ENCODE results near the gene SPOCK3.

Gene SPOCK3

DNA sequence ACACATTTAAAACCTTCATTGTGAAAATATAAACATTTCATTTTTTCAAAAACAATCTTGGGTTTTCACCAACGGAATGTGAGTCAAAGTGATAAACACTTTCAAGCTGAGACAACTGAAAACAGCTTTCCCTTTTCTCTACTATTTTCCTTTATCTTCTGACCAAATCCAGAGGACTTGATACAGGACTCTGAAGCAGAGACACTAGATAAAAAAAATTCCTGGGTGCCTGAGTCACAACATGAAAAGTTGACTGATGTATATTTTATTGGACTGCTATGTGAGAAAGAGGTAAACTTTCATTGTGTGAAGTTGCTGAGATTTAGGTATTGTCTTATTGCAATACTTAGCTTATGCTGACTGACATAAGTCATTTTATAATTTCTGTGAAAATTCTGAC, 411.2 kb downstream of the SPOCK3 start:
- TF ChIP-seq CTCF (IDR thresholded peaks at IDR 0.05; ENCODE audit: borderline replicate concordance, insufficient read depth, low read depth, low read length) = no peak
- no peak overlapping the region for H3K4me3 ChIP-seq (ENCODE audit: low read depth, low read length)

DNA sequence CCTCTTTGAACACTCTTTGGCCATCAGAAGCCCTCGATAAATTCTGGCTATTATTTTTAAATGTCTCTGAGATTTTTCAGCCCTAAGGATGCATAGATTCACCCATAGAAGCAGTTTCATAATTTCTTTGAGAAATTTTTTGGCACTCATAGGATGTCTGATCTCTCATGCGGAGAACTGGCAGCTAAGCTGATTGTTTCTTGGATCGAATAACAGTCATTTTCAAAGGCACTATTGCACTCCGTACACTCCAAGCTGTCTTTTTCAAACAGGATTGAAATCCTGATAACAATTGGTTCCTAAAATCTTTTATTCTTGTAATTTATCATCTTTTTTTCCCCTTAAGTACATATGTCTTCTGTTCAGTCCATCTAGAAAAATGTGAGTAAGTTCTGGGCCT, 411.9 kb downstream of the SPOCK3 start:
- no peak for TF ChIP-seq CTCF (IDR thresholded peaks at IDR 0.05; ENCODE audit: borderline replicate concordance, insufficient read depth, low read depth, low read length)
- no peak overlapping the region for H3K4me3 ChIP-seq (ENCODE audit: low read depth, low read length)

- H3K4me3 ChIP-seq (ENCODE audit: low read depth, low read length) = no peak overlapping the region
- TF ChIP-seq CTCF (IDR thresholded peaks at IDR 0.05; ENCODE audit: borderline replicate concordance, insufficient read depth, low read depth, low read length) = no peak
These were observed 417.4 kb downstream of the SPOCK3 start for GRCh38 chr4:166816890-166817289.

DNA sequence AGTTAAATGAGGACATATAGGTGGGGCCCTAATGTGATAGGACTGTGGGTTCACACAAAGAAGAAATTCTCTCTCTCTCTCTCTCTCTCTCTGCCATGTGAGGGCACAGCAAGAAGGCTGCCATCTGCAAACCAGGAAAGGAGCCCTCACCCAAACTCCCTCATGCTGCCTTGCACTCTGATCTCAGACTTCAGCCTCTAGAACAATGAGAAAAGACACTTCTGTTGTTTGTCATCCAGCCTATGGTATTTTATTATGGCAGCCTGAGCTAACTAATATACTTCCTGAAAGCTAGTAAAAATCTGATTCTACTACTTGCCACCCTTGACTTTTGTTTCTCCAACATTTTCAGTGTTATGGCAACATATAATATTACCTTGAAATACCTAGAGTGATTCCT, 425.9 kb downstream of the SPOCK3 start:
- TF ChIP-seq CTCF (IDR thresholded peaks at IDR 0.05; ENCODE audit: borderline replicate concordance, insufficient read depth, low read depth, low read length) = no peak
- no peak overlapping the region for H3K4me3 ChIP-seq (ENCODE audit: low read depth, low read length)

- no peak overlapping the region for H3K4me3 ChIP-seq (ENCODE audit: low read depth, low read length)
- no peak for TF ChIP-seq CTCF (IDR thresholded peaks at IDR 0.05; ENCODE audit: borderline replicate concordance, insufficient read depth, low read depth, low read length)
These were observed 431.9 kb downstream of the SPOCK3 start for GRCh38 chr4:166802346-166802745.

DNA sequence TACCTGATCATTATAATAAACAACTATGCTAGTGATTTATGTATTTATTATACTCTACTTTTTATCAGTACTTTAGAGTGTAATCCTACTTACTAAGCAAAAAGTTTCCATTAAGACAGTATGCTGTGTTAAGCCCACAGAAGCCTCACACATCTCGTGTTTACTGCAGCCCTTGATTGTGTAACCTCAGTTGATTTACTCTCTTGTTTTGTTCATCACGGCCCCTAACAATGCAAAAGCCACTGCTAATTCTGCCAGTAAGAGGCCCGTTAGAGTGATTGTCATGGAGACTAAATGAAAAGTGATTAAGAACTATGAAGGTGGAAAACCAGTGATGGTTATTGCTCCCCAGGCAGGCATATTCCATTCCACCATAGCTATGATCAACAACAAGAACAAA, 436.2 kb downstream of the SPOCK3 start:
- TF ChIP-seq CTCF (IDR thresholded peaks at IDR 0.05; ENCODE audit: borderline replicate concordance, insufficient read depth, low read depth, low read length) = no peak

DNA sequence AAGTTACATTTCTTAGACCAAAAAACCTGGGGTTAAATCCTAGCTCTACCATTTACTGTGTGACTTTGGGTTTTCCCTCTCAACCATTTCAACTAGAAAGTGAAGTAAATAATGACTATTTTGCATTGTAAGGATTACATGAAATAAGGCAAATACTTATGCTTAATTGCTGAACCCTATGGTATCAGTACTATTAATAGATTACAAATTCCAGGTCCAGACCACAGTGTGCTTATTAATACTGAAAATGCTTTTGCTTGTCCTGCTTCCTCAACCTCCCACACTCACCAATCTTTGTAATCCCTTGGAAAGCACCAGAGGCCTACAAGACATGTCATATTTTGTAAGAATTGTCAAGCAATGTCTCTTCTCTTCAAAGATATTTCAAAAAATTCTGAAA, 456.5 kb downstream of the SPOCK3 start:
- no peak overlapping the region for H3K4me3 ChIP-seq (ENCODE audit: low read depth, low read length)
- TF ChIP-seq CTCF (IDR thresholded peaks at IDR 0.05; ENCODE audit: borderline replicate concordance, insufficient read depth, low read depth, low read length) = no peak

More for the DNA sequence above, 436.2 kb downstream of the SPOCK3 start:
- H3K4me3 ChIP-seq (ENCODE audit: low read depth, low read length) = no peak overlapping the region

All from GM12875 (cell line).